Mucosa of stomach (tissue), 1 donor: ENCODE results near the gene IRF7.
A peak's percentile ranks its signal among the peaks of the same experiment; 100 is the strongest.

ENCODE experiments used
- H3K27me3 ChIP-seq: one replicate; pipeline ENCODE4 v1.7.0; 2013; ENCODE audit warnings: mild to moderate bottlenecking, low read length; ENCODE audit not compliant: control insufficient read depth, insufficient read depth
- H3K36me3 ChIP-seq: one replicate; pipeline ENCODE4 v1.7.0; 2013; ENCODE audit warnings: low read length; ENCODE audit not compliant: control insufficient read depth, insufficient read depth
- H3K4me1 ChIP-seq: one replicate; pipeline ENCODE4 v1.7.0; 2013; ENCODE audit warnings: mild to moderate bottlenecking, low read length; ENCODE audit not compliant: control insufficient read depth, insufficient read depth
- H3K4me3 ChIP-seq: one replicate; pipeline ENCODE4 v1.7.0; 2013; ENCODE audit warnings: low read length
- H3K9ac ChIP-seq: one replicate; pipeline ENCODE4 v1.7.0; 2013; ENCODE audit warnings: mild to moderate bottlenecking, low read length, moderate library complexity
- H3K9me3 ChIP-seq: one replicate; pipeline ENCODE4 v1.7.0; 2013; ENCODE audit warnings: mild to moderate bottlenecking, low read length, moderate library complexity; ENCODE audit not compliant: control insufficient read depth
- donor health status: Pancreatic carcinoma.

The IRF7 gene

GRCh38 chr11:638631-639331, 23.0 kb upstream of the IRF7 start:
- Histone ChIP-seq H3K4me1 (peaks cover 6% of the 10 kb centered on the region), H3K27me3 (peaks cover 26% of the 10 kb centered on the region), H3K4me3 (no peak overlapping the region), H3K9me3 (no peaks in the 10 kb centered on the region), H3K9ac (no peak overlapping the region), H3K36me3 (no peaks in the 10 kb centered on the region)

GRCh38 chr11:637593-638521, 22.1 kb upstream of the IRF7 start:
- H3K4me1 ChIP-seq = peaks cover 6% of the 10 kb centered on the region
- H3K4me3 ChIP-seq = no peak overlapping the region
- H3K36me3 ChIP-seq = no peaks in the 10 kb centered on the region
- H3K27me3 ChIP-seq = peaks cover 26% of the 10 kb centered on the region
- H3K9ac ChIP-seq = no peak overlapping the region
- H3K9me3 ChIP-seq = no peaks in the 10 kb centered on the region

GRCh38 chr11:637333-637592, 21.5 kb upstream of the IRF7 start:
- Histone ChIP-seq H3K9me3 (no peaks in the 10 kb centered on the region), H3K9ac (no peak overlapping the region), H3K4me1 (peaks cover 6% of the 10 kb centered on the region), H3K36me3 (no peaks in the 10 kb centered on the region), H3K4me3 (no peak overlapping the region), H3K27me3 (peaks cover 26% of the 10 kb centered on the region)

GRCh38 chr11:636511-637332, 21.0 kb upstream of the IRF7 start, which contains the start of gene DRD4:
Gene DRD4, plus strand, starts transcription at chr11:637269. Its CDS starts 36 bp downstream, at chr11:637305.
- no peaks in the 10 kb centered on the region for H3K9me3 ChIP-seq
- H3K9ac ChIP-seq = no peak within 1 kb of the TSS
- peaks cover 26% of the 10 kb centered on the region for H3K27me3 ChIP-seq
- H3K36me3 ChIP-seq = no peaks in the 10 kb centered on the region
- peaks cover 6% of the 10 kb centered on the region for H3K4me1 ChIP-seq
- no peak within 1 kb of the TSS for H3K4me3 ChIP-seq

- Histone ChIP-seq H3K4me1 (peaks cover 6% of the 10 kb centered on the region), H3K36me3 (no peaks in the 10 kb centered on the region), H3K9ac (no peak overlapping the region), H3K9me3 (no peaks in the 10 kb centered on the region), H3K27me3 (peaks cover 26% of the 10 kb centered on the region), H3K4me3 (no peak overlapping the region)
Observed at GRCh38 chr11:635945-636510, 20.3 kb upstream of the IRF7 start.

GRCh38 chr11:630871-631270, 15.1 kb upstream of the IRF7 start:
- Histone ChIP-seq H3K4me3 (no peak overlapping the region), H3K36me3 (no peaks in the 10 kb centered on the region), H3K4me1 (peaks cover 8% of the 10 kb centered on the region), H3K9ac (no peak overlapping the region), H3K9me3 (no peaks in the 10 kb centered on the region), H3K27me3 (peaks cover 1% of the 10 kb centered on the region)

- H3K9me3 ChIP-seq = no peaks in the 10 kb centered on the region
- H3K9ac ChIP-seq = no peak overlapping the region
Observed at GRCh38 chr11:629237-629583, 13.5 kb upstream of the IRF7 start.

GRCh38 chr11:628056-628455, 12.3 kb upstream of the IRF7 start:
- no peak overlapping the region for H3K4me3 ChIP-seq
- no peaks in the 10 kb centered on the region for H3K36me3 ChIP-seq
- H3K27me3 ChIP-seq = peaks cover 4% of the 10 kb centered on the region
- no peaks in the 10 kb centered on the region for H3K9me3 ChIP-seq
- no peak overlapping the region for H3K9ac ChIP-seq
- H3K4me1 ChIP-seq = peaks cover 33% of the 10 kb centered on the region

More at GRCh38 chr11:629237-629583, 13.5 kb upstream of the IRF7 start:
- Histone ChIP-seq H3K4me1 (peaks cover 23% of the 10 kb centered on the region), H3K4me3 (no peak overlapping the region), H3K27me3 (peaks cover 4% of the 10 kb centered on the region), H3K36me3 (no peaks in the 10 kb centered on the region)

GRCh38 chr11:627308-627576, 11.5 kb upstream of the IRF7 start:
- Histone ChIP-seq H3K27me3 (peaks cover 4% of the 10 kb centered on the region), H3K9me3 (no peaks in the 10 kb centered on the region), H3K36me3 (no peaks in the 10 kb centered on the region), H3K4me3 (no peak overlapping the region), H3K9ac (no peak overlapping the region), H3K4me1 (peaks cover 33% of the 10 kb centered on the region)

- Histone ChIP-seq H3K4me3 (no peak within 1 kb of the TSS), H3K9ac (no peak within 1 kb of the TSS), H3K36me3 (no peaks in the 10 kb centered on the region), H3K4me1 (peaks cover 33% of the 10 kb centered on the region), H3K9me3 (no peaks in the 10 kb centered on the region), H3K27me3 (peaks cover 4% of the 10 kb centered on the region)
Observed at GRCh38 chr11:626475-627307, 10.9 kb upstream of the IRF7 start, which contains the start of gene SCT. Gene SCT, minus strand, starts transcription at chr11:627181. Its CDS starts 38 bp downstream, at chr11:627143.

GRCh38 chr11:625636-626268, 10.0 kb upstream of the IRF7 start:
- Histone ChIP-seq H3K4me1 (peaks cover 33% of the 10 kb centered on the region), H3K9ac (peak overlapping the region; percentile 59), H3K36me3 (no peaks in the 10 kb centered on the region), H3K4me3 (no peak overlapping the region), H3K9me3 (no peaks in the 10 kb centered on the region), H3K27me3 (peaks cover 4% of the 10 kb centered on the region)
